ENCODE data around the gene OR10J5. TPM values are rescaled to one million over a fixed set of nuclear protein-coding genes. Genes with fewer than 3 reads are reported as not detected.

OR10J5 gene
- total RNA-seq, 1 donor from 2014 or later, result not detected

DNA sequence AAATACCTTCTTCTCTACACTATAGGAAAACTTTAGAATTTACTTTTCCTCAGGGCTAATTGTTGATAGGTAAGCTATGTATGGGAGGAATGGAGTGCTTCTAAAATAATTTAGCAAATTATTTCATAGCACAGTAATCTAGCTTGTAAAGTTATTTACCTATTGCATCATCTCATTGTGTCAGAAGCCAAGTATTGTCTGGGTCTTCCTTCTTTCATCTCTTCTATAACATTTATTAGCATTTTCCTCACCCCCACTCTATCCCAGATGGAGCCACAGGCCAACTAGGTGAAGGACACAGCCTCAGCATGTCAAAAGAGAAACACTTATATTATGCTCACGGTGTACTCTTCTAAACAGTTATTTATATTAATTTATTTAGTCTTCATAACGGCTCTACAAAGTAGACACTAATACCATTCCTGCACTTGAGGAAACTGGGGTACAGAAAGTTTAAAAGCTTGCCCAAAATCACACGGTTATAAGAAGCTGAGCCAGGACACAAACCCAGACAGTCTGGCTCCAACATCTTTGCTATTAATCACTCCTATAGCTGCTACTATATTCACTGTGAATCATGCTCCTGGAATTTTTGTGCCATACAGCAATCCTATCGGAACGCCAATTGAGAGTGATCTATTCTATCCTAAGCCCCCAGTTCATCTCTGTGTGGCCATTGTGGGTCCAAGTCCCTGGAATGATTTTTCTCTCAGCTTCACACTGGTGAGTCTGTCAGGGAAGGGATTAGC, 43.1 kb downstream of the OR10J5 start:
- peak; percentile 42 for DNase-seq (ENCODE audit: extremely low read depth, low read depth, low spot score)

Other genes starting within 250 kb of the OR10J5 start
- not detected in 2 replicates for gene FCER1A, start 233.7 kb downstream of the OR10J5 start, total RNA-seq
- not detected in 2 replicates for gene OR10J4, start 103.8 kb downstream of the OR10J5 start, total RNA-seq
- not detected in 2 replicates for gene OR10J1, start 96.3 kb downstream of the OR10J5 start, total RNA-seq
- gene APCS, start 51.8 kb upstream of the OR10J5 start, total RNA-seq, result not detected in 2 replicates
- not detected in 2 replicates for gene CRP, start 178.6 kb upstream of the OR10J5 start, total RNA-seq
- 28.5 and 40.3 TPM in 2 replicates for gene DUSP23, start 245.0 kb upstream of the OR10J5 start, total RNA-seq

All from glomerular endothelial cell (primary cell).